ENCODE results near the gene GLI3.

Gene GLI3

DNA sequence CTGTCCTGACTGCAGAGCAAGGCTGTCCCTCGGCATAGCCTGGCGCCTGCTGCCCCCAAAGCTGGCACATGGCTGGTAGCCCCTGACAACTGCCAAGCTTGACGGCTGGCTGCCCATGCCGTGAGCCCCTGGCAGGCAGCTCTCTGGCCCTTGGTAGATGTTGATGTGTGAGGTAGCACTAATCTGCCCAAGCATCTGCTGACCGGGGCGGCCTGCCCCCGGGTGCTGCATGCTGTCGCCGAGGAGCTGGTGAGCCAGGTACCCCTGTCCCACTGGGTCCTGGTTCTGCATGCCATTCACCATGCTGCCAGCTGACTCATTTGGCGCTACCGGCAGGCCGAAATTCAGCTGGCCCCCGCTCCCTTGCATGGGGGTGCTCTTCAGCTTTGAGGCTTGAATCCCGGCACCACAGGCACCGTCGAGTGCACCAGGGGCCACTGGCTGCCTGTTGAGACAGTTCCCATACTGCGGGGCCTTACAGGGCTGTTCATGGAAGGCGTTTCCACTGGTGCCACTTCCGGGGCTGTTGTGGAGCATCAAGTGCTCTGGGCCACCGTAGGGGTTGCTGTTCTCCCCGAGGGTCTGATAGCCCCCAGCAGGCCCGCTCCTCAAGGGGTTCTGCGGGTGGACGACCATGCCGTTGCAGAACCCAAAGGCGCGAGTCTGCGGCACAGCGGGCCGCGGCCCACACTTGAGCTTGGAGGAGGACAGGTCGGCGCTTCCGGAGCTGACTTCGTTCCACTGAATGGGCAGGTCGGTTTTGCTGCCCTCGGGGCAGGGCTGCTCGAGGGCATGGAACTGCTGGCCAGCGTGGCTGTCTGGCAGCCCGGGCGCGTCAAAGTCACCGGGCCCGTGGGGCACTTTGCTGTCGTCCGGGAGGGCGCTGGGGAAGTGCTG is 271.9 kb downstream of the GLI3 start:
- Histone ChIP-seq H3K36me3 (ENCODE audit: insufficient read depth, low read length) (peaks cover 54% of the 10 kb centered on the region), H3K27ac (ENCODE audit: low read length) (no peak overlapping the region), H3K9me3 (ENCODE audit: insufficient read depth, low read length, severe bottlenecking) (no peaks in the 10 kb centered on the region), H4K20me1 (ENCODE audit: insufficient read depth, low read length) (no peaks in the 10 kb centered on the region), H3K79me2 (ENCODE audit: insufficient read depth, low read length) (no peaks in the 10 kb centered on the region), H3K4me2 (ENCODE audit: insufficient read depth, low read length) (no peak overlapping the region), H2AFZ (ENCODE audit: low read depth, low read length) (no peak overlapping the region), H3K9ac (ENCODE audit: low read depth, low read length) (no peak overlapping the region), H3K4me3 (ENCODE audit: low read depth in 1 of 2, low read length in 2 of 2) (no peak overlapping the region), H3K4me1 (ENCODE audit: insufficient read depth, low read length) (no peaks in the 10 kb centered on the region), H3K27me3 (ENCODE audit: insufficient read depth, low read length, poor library complexity) (no peaks in the 10 kb centered on the region)
- ATAC-seq (ENCODE audit: insufficient read depth, low read depth) (no peak), DNase-seq (no peak)
- TF ChIP-seq, protein P1, sequence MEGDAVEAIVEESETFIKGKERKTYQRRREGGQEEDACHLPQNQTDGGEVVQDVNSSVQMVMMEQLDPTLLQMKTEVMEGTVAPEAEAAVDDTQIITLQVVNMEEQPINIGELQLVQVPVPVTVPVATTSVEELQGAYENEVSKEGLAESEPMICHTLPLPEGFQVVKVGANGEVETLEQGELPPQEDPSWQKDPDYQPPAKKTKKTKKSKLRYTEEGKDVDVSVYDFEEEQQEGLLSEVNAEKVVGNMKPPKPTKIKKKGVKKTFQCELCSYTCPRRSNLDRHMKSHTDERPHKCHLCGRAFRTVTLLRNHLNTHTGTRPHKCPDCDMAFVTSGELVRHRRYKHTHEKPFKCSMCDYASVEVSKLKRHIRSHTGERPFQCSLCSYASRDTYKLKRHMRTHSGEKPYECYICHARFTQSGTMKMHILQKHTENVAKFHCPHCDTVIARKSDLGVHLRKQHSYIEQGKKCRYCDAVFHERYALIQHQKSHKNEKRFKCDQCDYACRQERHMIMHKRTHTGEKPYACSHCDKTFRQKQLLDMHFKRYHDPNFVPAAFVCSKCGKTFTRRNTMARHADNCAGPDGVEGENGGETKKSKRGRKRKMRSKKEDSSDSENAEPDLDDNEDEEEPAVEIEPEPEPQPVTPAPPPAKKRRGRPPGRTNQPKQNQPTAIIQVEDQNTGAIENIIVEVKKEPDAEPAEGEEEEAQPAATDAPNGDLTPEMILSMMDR (IDR thresholded peaks at IDR 0.05; ENCODE audit: borderline replicate concordance, extremely low read depth, low read length, poor library complexity, severe bottlenecking): no peak
- TF ChIP-seq EZH2 (IDR thresholded peaks at IDR 0.05; ENCODE audit: borderline replicate concordance, low read depth, low read length, severe bottlenecking): no peak

DNA sequence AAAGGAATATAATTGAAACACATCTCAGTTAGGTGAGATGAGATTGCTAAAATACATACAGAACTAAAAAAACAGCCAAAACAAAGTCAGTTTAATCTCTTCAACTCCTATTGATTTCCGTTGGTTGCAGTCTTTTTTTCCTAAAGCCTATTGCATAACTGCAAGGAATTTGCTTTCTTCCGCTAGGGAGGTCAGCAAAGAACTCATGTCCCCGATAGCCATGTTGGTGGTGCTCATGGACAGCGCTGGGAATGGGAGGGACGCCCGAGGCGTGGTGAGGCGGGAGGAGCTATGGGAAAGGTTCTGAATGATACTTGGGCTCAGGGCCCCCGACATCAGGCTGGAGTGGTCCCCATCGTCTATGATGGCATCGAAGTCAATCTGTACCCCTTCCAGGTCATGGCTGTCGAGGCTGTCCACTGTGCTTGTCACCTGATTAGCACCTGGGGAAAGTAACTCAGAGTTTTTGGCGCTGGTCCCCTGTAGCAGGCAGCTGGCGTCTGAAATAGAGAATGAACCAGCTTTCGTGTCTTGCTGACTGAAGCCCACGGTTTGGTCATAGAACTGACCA is 272.7 kb downstream of the GLI3 start:
- Histone ChIP-seq H3K27me3 (ENCODE audit: insufficient read depth, low read length, poor library complexity) (no peaks in the 10 kb centered on the region), H3K4me3 (ENCODE audit: low read depth in 1 of 2, low read length in 2 of 2) (no peak overlapping the region), H3K27ac (ENCODE audit: low read length) (no peak overlapping the region), H3K9ac (ENCODE audit: low read depth, low read length) (no peak overlapping the region), H3K79me2 (ENCODE audit: insufficient read depth, low read length) (no peaks in the 10 kb centered on the region), H3K36me3 (ENCODE audit: insufficient read depth, low read length) (peaks cover 49% of the 10 kb centered on the region), H3K4me1 (ENCODE audit: insufficient read depth, low read length) (no peaks in the 10 kb centered on the region), H2AFZ (ENCODE audit: low read depth, low read length) (no peak overlapping the region), H3K4me2 (ENCODE audit: insufficient read depth, low read length) (no peak overlapping the region), H4K20me1 (ENCODE audit: insufficient read depth, low read length) (no peaks in the 10 kb centered on the region), H3K9me3 (ENCODE audit: insufficient read depth, low read length, severe bottlenecking) (no peaks in the 10 kb centered on the region)
- DNase-seq (no peak), ATAC-seq (ENCODE audit: insufficient read depth, low read depth) (no peak)
- TF ChIP-seq, protein P1 (IDR thresholded peaks at IDR 0.05; ENCODE audit: borderline replicate concordance, extremely low read depth, low read length, poor library complexity, severe bottlenecking): no peak
- TF ChIP-seq EZH2 (IDR thresholded peaks at IDR 0.05; ENCODE audit: borderline replicate concordance, low read depth, low read length, severe bottlenecking): no peak

DNA sequence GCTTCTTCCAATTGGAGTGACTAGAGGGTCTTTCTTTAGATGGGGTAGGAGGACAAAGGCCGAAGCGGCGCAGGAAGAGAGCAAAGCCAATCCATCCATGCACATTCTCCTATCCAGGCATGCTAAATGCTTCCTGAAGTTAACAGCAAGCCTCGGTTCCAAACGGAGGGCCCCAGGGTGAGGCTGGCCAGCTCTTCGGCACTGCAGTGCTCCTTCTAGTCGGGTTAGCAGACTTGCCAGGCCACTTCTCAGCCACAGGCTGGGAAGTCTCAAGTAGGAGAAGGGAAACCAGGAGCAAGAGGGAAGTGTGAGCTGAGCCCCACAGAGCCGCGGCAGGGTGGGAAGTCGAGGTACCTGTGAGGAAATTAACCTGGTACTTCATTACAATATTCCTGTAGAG is 280.3 kb downstream of the GLI3 start:
- H3K27ac ChIP-seq (ENCODE audit: low read length): no peak overlapping the region
- no peak overlapping the region for H3K4me2 ChIP-seq (ENCODE audit: insufficient read depth, low read length)
- H2AFZ ChIP-seq (ENCODE audit: low read depth, low read length): no peak overlapping the region
- ATAC-seq (ENCODE audit: insufficient read depth, low read depth) (no peak), DNase-seq (no peak)
- H3K9me3 ChIP-seq (ENCODE audit: insufficient read depth, low read length, severe bottlenecking): no peaks in the 10 kb centered on the region
- TF ChIP-seq EZH2 (IDR thresholded peaks at IDR 0.05; ENCODE audit: borderline replicate concordance, low read depth, low read length, severe bottlenecking): no peak
- TF ChIP-seq, protein P1 (IDR thresholded peaks at IDR 0.05; ENCODE audit: borderline replicate concordance, extremely low read depth, low read length, poor library complexity, severe bottlenecking): no peak
- H3K4me3 ChIP-seq (ENCODE audit: low read depth in 1 of 2, low read length in 2 of 2): no peak overlapping the region
- H4K20me1 ChIP-seq (ENCODE audit: insufficient read depth, low read length): no peaks in the 10 kb centered on the region
- no peaks in the 10 kb centered on the region for H3K4me1 ChIP-seq (ENCODE audit: insufficient read depth, low read length)
- H3K9ac ChIP-seq (ENCODE audit: low read depth, low read length): no peak overlapping the region
- no peaks in the 10 kb centered on the region for H3K79me2 ChIP-seq (ENCODE audit: insufficient read depth, low read length)
- no peaks in the 10 kb centered on the region for H3K36me3 ChIP-seq (ENCODE audit: insufficient read depth, low read length)
- H3K27me3 ChIP-seq (ENCODE audit: insufficient read depth, low read length, poor library complexity): no peaks in the 10 kb centered on the region

Data from DND-41 (cell line).